ENCODE data around the gene COL23A1.

Gene COL23A1

DNA sequence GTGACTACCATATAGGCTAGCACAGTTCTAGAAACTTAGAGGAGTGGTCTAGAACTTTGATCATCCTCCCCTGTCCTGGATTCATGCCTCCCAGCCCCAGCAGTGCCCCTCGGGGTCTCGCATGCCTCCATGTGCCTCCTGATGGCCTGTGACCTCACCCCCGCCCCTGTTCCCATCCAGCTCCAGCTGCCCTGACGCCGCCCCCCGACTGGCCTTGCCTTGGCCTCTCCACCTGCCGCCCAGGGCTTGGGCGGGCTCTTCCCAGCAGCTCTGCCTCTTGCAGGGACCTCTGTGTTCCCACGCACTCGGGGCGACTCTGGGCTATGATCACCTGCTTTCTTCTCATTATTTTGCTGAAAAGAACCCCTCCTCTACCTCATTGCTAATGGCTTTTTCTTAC lies 242.2 kb downstream of the COL23A1 start:
- 91 to 92% methylated on average over 11 of the region's 11 CpGs for WGBS, 2 experiments
- Histone ChIP-seq H3K27me3 (ENCODE audit: control insufficient read depth, insufficient read depth, low read length, poor library complexity, severe bottlenecking) (no peaks in the 10 kb centered on the region), H3K27ac (ENCODE audit: insufficient read depth, low read depth, low read length, poor library complexity, severe bottlenecking) (no peak overlapping the region), H3K9me3 (ENCODE audit: control insufficient read depth, low read length) (no peaks in the 10 kb centered on the region), H3K4me3 (ENCODE audit: insufficient read depth, low read depth, low read length) (no peak overlapping the region), H3K4me1 (ENCODE audit: control insufficient read depth, insufficient read depth, low read length) (peaks cover 5% of the 10 kb centered on the region), H3K36me3 (ENCODE audit: control insufficient read depth, insufficient read depth, low read length) (no peaks in the 10 kb centered on the region)

DNA sequence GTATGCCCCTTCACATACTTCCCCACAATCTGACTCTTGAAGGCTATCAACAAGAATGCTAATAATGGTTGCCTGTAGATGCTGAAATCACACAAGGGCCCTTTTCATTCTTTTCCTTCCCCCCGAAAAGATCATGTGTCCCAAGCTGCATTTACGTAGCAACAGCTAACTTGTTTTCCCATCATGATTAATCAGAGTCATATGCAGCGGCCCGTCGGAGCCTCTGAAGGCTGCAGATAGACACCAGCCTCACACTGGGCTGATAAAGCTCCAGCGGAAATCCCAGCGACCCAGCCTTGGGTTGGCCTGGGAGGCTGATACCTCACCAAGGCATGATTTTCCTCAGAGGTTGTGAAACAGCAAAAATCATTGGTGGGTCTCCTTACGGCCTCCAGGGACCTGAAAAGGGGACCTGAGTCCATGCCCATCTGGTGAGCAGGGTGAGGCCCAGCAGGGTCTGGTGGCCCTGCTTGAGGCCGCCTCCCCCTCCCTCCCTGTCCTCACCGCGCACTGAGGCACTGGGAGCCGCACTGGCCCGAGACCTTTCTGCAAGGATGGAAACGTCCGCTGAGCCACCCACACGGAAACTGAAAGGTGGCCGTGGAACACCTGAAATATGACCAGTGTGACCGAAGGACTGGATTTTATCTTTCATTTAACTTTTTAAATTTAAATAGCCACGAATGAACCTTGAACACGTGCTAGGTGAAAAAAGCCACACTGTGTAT lies 243.4 kb downstream of the COL23A1 start:
- WGBS, 2 experiments: 93 to 95% methylated on average over 20 of the region's 20 CpGs
- Histone ChIP-seq H3K27ac (ENCODE audit: insufficient read depth, low read depth, low read length, poor library complexity, severe bottlenecking) (no peak overlapping the region), H3K36me3 (ENCODE audit: control insufficient read depth, insufficient read depth, low read length) (no peaks in the 10 kb centered on the region), H3K9me3 (ENCODE audit: control insufficient read depth, low read length) (no peaks in the 10 kb centered on the region), H3K4me3 (ENCODE audit: insufficient read depth, low read depth, low read length) (no peak overlapping the region), H3K27me3 (ENCODE audit: control insufficient read depth, insufficient read depth, low read length, poor library complexity, severe bottlenecking) (no peaks in the 10 kb centered on the region), H3K4me1 (ENCODE audit: control insufficient read depth, insufficient read depth, low read length) (peaks cover 5% of the 10 kb centered on the region)

DNA sequence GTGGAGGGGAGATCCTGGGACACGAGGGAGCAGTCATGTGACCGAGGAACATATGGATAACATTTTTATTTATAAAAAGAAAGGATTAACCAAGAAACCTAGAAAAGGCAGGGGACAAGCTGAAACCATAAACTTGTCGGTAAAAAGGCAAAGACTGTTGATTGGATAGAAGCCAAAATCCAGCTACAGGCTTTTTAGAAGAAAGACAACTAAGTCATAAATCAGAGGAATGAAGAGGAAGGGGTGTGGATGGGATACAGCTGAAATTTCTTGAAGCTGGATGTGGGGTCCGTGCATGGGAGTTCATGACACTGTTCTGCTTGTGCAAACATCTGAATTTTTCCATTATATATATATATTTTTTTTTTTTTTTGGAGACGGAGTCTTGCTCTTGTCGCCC lies 246.9 kb downstream of the COL23A1 start:
- H3K4me3 ChIP-seq (ENCODE audit: insufficient read depth, low read depth, low read length): no peak overlapping the region
- no peaks in the 10 kb centered on the region for H3K27me3 ChIP-seq (ENCODE audit: control insufficient read depth, insufficient read depth, low read length, poor library complexity, severe bottlenecking)
- H3K4me1 ChIP-seq (ENCODE audit: control insufficient read depth, insufficient read depth, low read length): peaks cover under 1% of the 10 kb centered on the region
- H3K27ac ChIP-seq (ENCODE audit: insufficient read depth, low read depth, low read length, poor library complexity, severe bottlenecking): no peak overlapping the region
- H3K9me3 ChIP-seq (ENCODE audit: control insufficient read depth, low read length): no peaks in the 10 kb centered on the region
- 96 to 100% methylated on average over 3 to 5 of the region's 6 CpGs for WGBS, 2 experiments
- H3K36me3 ChIP-seq (ENCODE audit: control insufficient read depth, insufficient read depth, low read length): no peaks in the 10 kb centered on the region

DNA sequence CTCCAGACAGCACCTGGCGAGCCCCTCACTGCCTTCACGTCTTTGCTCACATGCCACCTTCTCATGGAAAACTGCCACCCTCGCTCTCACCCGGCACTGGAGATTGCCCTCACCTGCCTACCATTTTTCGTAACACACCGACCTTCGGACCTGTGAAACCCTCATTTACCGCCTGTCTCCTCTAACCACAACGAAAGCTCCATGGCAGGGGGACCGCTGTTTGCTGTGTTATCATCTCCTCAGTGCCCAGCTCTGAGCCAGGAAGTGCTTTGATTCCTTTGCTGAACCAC lies 248.4 kb downstream of the COL23A1 start:
- Histone ChIP-seq H3K9me3 (ENCODE audit: control insufficient read depth, low read length) (no peaks in the 10 kb centered on the region), H3K4me1 (ENCODE audit: control insufficient read depth, insufficient read depth, low read length) (no peaks in the 10 kb centered on the region), H3K4me3 (ENCODE audit: insufficient read depth, low read depth, low read length) (no peak overlapping the region), H3K36me3 (ENCODE audit: control insufficient read depth, insufficient read depth, low read length) (no peaks in the 10 kb centered on the region), H3K27me3 (ENCODE audit: control insufficient read depth, insufficient read depth, low read length, poor library complexity, severe bottlenecking) (no peaks in the 10 kb centered on the region), H3K27ac (ENCODE audit: insufficient read depth, low read depth, low read length, poor library complexity, severe bottlenecking) (no peak overlapping the region)
- 95 to 96% methylated on average over 10 of the region's 10 CpGs for WGBS, 2 experiments

DNA sequence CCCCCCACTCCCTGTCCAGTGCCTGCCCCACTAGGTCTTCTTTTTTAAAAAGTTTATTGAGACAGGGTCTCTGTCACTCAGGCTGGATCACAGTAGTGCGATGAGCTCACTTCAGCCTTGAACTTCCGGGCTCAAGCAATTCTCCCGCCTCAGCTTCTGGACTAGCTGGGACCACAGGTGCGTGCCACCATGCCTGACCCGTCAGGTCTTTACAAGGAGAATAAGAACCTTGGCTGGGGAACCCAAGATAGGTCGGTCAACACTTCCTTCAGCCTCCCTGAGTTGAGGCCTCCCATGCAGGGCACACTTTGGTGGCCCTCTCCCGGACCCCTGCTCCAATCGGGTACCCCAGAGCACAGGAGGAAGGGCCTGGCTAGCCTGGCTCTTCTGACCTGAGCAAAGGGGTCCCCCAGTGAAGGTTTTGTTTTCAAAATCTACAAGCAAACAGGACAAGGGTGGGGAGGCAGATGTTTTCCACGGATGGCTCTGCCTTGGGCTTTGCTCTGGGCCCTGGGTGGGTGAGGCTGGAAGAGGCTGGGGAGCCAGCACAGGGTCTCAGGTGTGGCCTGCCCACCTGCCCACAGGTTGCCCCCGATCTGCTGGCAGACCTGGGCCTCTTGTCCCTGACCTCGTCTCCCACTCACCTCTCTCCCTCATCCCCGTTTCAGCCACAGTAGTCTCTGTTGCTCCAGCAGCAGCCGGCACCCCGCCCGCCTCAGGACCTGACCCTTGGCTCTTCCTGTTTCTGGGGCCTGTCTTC lies 248.9 kb downstream of the COL23A1 start:
- H3K27ac ChIP-seq (ENCODE audit: insufficient read depth, low read depth, low read length, poor library complexity, severe bottlenecking): no peak overlapping the region
- H3K9me3 ChIP-seq (ENCODE audit: control insufficient read depth, low read length): no peaks in the 10 kb centered on the region
- H3K4me3 ChIP-seq (ENCODE audit: insufficient read depth, low read depth, low read length): no peak overlapping the region
- H3K36me3 ChIP-seq (ENCODE audit: control insufficient read depth, insufficient read depth, low read length): no peaks in the 10 kb centered on the region
- WGBS, 2 experiments: 93 to 94% methylated on average over 15 of the region's 15 CpGs
- no peaks in the 10 kb centered on the region for H3K4me1 ChIP-seq (ENCODE audit: control insufficient read depth, insufficient read depth, low read length)
- no peaks in the 10 kb centered on the region for H3K27me3 ChIP-seq (ENCODE audit: control insufficient read depth, insufficient read depth, low read length, poor library complexity, severe bottlenecking)

DNA sequence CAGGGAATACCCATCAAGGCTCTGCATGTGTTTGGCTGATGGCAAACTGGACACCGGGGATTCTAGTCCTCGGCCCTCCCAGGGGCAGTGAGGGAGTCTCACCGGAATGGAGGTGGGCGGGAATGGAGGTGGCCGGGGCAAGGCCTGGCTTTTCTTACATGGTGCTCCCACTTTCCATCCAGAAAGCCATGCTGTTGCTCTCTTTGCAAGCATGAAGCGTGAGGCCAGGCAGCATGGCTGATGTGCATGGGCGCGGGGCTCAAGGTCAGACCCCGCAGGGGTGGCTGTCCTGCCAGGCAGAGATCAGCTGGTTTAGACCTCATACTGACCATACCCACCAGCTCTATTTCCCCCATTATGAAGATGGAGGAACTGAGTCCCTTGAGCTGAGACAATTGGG lies 249.6 kb downstream of the COL23A1 start:
- no peak overlapping the region for H3K4me3 ChIP-seq (ENCODE audit: insufficient read depth, low read depth, low read length)
- H3K27me3 ChIP-seq (ENCODE audit: control insufficient read depth, insufficient read depth, low read length, poor library complexity, severe bottlenecking): no peaks in the 10 kb centered on the region
- no peaks in the 10 kb centered on the region for H3K4me1 ChIP-seq (ENCODE audit: control insufficient read depth, insufficient read depth, low read length)
- H3K36me3 ChIP-seq (ENCODE audit: control insufficient read depth, insufficient read depth, low read length): no peaks in the 10 kb centered on the region
- WGBS, 2 experiments: 94% methylated on average over 9 of the region's 9 CpGs
- H3K27ac ChIP-seq (ENCODE audit: insufficient read depth, low read depth, low read length, poor library complexity, severe bottlenecking): no peak overlapping the region
- no peaks in the 10 kb centered on the region for H3K9me3 ChIP-seq (ENCODE audit: control insufficient read depth, low read length)

DNA sequence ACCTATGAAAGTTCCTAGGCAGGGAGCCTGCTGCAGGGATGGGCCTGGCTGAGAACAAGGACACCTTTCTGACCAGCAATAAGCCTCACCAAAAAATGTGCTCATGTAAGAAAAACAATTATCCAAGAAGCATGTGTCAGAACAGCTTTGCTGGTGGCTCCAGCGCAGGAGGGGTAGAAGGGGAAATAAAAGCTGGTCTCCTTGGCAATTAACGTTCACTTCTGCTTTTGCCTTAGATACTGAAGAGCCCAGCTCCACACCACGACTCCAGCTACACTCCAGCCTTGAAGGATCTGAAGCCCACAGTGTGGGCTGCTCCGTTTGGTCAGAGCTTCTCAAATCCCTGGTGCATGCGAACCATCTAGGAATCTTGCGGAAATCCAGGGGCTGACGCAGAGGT lies 250.0 kb downstream of the COL23A1 start:
- 94% methylated on average over 7 of the region's 7 CpGs for WGBS, 2 experiments
- Histone ChIP-seq H3K27me3 (ENCODE audit: control insufficient read depth, insufficient read depth, low read length, poor library complexity, severe bottlenecking) (no peaks in the 10 kb centered on the region), H3K27ac (ENCODE audit: insufficient read depth, low read depth, low read length, poor library complexity, severe bottlenecking) (no peak overlapping the region), H3K9me3 (ENCODE audit: control insufficient read depth, low read length) (no peaks in the 10 kb centered on the region), H3K4me1 (ENCODE audit: control insufficient read depth, insufficient read depth, low read length) (no peaks in the 10 kb centered on the region), H3K36me3 (ENCODE audit: control insufficient read depth, insufficient read depth, low read length) (no peaks in the 10 kb centered on the region), H3K4me3 (ENCODE audit: insufficient read depth, low read depth, low read length) (no peak overlapping the region)

DNA sequence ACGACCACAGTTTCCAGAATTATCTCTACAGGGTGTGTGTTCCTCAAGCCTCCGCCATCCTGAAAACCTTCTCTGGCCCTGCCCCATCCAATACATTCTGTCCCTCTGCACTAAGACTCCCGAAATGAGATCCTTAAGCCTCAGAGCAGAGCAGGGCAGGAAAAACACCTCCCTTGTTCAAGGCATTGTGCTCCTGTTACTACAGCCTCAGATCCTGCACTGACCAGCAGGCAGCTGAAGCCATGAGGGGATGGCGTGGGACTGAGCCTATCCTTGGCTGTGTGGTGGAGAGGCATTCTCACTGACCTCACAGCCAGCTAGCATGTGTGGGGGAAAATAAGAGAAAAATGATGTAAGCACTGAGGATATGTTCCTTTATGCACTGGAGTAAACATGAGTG lies 250.9 kb downstream of the COL23A1 start:
- H3K36me3 ChIP-seq (ENCODE audit: control insufficient read depth, insufficient read depth, low read length): no peaks in the 10 kb centered on the region
- 90 to 94% methylated on average over 4 of the region's 4 CpGs for WGBS, 2 experiments

DNA sequence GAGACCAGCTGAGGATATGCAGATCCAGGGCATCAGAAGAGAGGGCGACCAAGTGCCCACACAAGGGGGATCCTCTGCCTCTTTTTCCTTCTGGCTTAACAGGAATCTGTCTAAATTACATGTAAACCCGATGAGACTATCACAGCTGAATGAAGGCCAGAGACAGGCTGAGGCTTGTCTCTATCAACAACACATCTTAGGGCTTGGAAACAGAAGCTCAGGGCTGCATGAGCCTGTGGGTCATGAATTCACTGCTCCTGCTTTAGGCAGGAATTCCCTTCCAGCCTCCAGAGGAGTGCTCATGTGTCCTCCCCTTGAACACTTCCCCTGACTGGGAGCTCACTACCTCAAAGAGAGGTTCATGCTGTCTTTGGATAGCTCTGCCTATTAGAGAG lies 251.4 kb downstream of the COL23A1 start:
- no peak overlapping the region for H3K27ac ChIP-seq (ENCODE audit: insufficient read depth, low read depth, low read length, poor library complexity, severe bottlenecking)
- H3K27me3 ChIP-seq (ENCODE audit: control insufficient read depth, insufficient read depth, low read length, poor library complexity, severe bottlenecking): no peaks in the 10 kb centered on the region
- no peaks in the 10 kb centered on the region for H3K36me3 ChIP-seq (ENCODE audit: control insufficient read depth, insufficient read depth, low read length)
- H3K4me3 ChIP-seq (ENCODE audit: insufficient read depth, low read depth, low read length): no peak overlapping the region
- H3K9me3 ChIP-seq (ENCODE audit: control insufficient read depth, low read length): no peaks in the 10 kb centered on the region
- 86 to 96% methylated on average over 2 of the region's 2 CpGs for WGBS, 2 experiments
- H3K4me1 ChIP-seq (ENCODE audit: control insufficient read depth, insufficient read depth, low read length): no peaks in the 10 kb centered on the region

More for the DNA sequence above, 250.9 kb downstream of the COL23A1 start:
- no peak overlapping the region for H3K4me3 ChIP-seq (ENCODE audit: insufficient read depth, low read depth, low read length)
- H3K9me3 ChIP-seq (ENCODE audit: control insufficient read depth, low read length): no peaks in the 10 kb centered on the region
- no peaks in the 10 kb centered on the region for H3K4me1 ChIP-seq (ENCODE audit: control insufficient read depth, insufficient read depth, low read length)
- H3K27ac ChIP-seq (ENCODE audit: insufficient read depth, low read depth, low read length, poor library complexity, severe bottlenecking): no peak overlapping the region
- no peaks in the 10 kb centered on the region for H3K27me3 ChIP-seq (ENCODE audit: control insufficient read depth, insufficient read depth, low read length, poor library complexity, severe bottlenecking)

DNA sequence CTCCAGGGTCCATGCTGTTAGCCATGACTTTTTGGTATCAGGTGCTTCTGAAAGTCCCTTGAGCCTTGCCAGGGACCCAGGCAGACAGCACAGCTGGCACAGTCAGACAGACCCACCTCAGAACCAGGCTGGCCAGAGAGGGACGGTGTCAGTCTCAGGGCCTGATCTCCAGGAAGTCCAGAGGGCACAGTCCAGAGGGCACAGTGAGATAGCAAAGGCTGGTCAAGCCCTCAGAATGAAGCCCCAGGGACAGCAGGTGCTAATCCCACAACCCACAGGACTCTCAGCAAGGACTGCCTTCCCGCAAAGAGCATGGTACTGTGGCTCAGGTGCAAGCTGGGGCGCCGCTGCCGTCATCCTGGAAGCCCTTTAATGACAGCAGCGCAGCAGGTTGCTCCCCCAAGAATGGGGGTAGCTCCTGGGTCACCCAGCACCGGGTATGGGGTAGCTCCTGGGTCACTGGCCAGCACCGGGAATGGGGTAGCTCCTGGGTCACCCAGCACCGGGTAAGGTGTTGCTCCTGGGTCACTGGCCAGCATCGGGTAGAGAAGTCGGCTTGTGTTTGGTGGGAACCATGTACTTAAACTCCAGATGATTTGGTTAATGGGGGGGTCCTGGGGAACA lies 252.0 kb downstream of the COL23A1 start:
- H3K36me3 ChIP-seq (ENCODE audit: control insufficient read depth, insufficient read depth, low read length): no peaks in the 10 kb centered on the region
- H3K27ac ChIP-seq (ENCODE audit: insufficient read depth, low read depth, low read length, poor library complexity, severe bottlenecking): no peak overlapping the region
- H3K4me3 ChIP-seq (ENCODE audit: insufficient read depth, low read depth, low read length): no peak overlapping the region
- WGBS, 2 experiments: 86 to 88% methylated on average over 11 of the region's 11 CpGs
- H3K27me3 ChIP-seq (ENCODE audit: control insufficient read depth, insufficient read depth, low read length, poor library complexity, severe bottlenecking): no peaks in the 10 kb centered on the region
- no peaks in the 10 kb centered on the region for H3K9me3 ChIP-seq (ENCODE audit: control insufficient read depth, low read length)
- H3K4me1 ChIP-seq (ENCODE audit: control insufficient read depth, insufficient read depth, low read length): no peaks in the 10 kb centered on the region

Measured in ectodermal cell (in vitro differentiated cells).